Measurements from ENCODE around the gene TMPRSS13. TPM values are rescaled to one million over a fixed set of nuclear protein-coding genes. Genes with fewer than 3 reads are reported as not detected.

TMPRSS13 gene
- polyA plus RNA-seq, 3 donors = 0.17 to 2.4 (median 0.37) TPM

DNA sequence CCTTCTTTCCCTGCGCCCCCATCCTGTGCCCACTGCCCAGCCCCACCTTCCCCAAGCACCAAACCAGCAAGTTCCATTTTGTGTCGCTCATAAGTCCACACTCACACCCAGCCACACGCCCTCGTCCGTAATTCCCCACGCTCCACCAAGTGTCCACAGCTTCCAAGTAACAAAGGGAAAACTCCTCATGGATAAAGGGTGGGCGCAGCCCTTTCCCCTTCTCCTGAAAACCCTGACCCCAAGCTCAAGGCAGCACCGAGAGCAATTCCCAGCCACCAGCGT, 53.2 kb downstream of the TMPRSS13 start:
- H3K4me1 ChIP-seq (ENCODE audit: control insufficient read depth in 1 of 2, insufficient read depth in 2 of 2, low read length in 2 of 2) = peaks cover 41 to 48% of the 10 kb centered on the region in 2 donors
- H3K4me3 Mint-ChIP-seq = peak overlapping the region; percentile 78 to 95
- no peak for DNase-seq
- no peak overlapping the region for H3K27ac Mint-ChIP-seq
- peaks cover 0 to 8% of the 10 kb centered on the region in 2 donors for H3K9me3 ChIP-seq (replicated peaks in 1 of 2; ENCODE audit: control insufficient read depth in 1 of 2, insufficient read depth in 1 of 2, low read length in 2 of 2)
- 0% methylated on average over 7 of the region's 9 CpGs for WGBS (ENCODE audit: insufficient coverage)
- H3K9me3 Mint-ChIP-seq = peaks cover 0 to 10% (median 8%) of the 10 kb centered on the region in 7 donors
- peaks cover 4 to 17% of the 10 kb centered on the region in 2 donors for H3K36me3 Mint-ChIP-seq
- TF ChIP-seq, protein P1, sequence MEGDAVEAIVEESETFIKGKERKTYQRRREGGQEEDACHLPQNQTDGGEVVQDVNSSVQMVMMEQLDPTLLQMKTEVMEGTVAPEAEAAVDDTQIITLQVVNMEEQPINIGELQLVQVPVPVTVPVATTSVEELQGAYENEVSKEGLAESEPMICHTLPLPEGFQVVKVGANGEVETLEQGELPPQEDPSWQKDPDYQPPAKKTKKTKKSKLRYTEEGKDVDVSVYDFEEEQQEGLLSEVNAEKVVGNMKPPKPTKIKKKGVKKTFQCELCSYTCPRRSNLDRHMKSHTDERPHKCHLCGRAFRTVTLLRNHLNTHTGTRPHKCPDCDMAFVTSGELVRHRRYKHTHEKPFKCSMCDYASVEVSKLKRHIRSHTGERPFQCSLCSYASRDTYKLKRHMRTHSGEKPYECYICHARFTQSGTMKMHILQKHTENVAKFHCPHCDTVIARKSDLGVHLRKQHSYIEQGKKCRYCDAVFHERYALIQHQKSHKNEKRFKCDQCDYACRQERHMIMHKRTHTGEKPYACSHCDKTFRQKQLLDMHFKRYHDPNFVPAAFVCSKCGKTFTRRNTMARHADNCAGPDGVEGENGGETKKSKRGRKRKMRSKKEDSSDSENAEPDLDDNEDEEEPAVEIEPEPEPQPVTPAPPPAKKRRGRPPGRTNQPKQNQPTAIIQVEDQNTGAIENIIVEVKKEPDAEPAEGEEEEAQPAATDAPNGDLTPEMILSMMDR (IDR thresholded peaks at IDR 0.05) = no peak
- no peak overlapping the region for H3K27ac ChIP-seq (ENCODE audit: low read depth in 1 of 2, low read length in 2 of 2)
- H3K79me2 ChIP-seq (ENCODE audit: insufficient read depth, low read length) = no peaks in the 10 kb centered on the region
- peaks cover 34 to 54% of the 10 kb centered on the region in 2 donors for H3K27me3 ChIP-seq (ENCODE audit: control insufficient read depth in 2 of 2, insufficient read depth in 2 of 2, low read length in 2 of 2)
- peak overlapping the region; percentile 37 for H2AFZ ChIP-seq (ENCODE audit: insufficient read depth, low read depth, low read length, poor library complexity, severe bottlenecking)
- no peaks in the 10 kb centered on the region for H3K36me3 ChIP-seq (replicated peaks in 1 of 2; ENCODE audit: control insufficient read depth in 1 of 2, insufficient read depth in 2 of 2, low read length in 2 of 2)
- H3K4me1 Mint-ChIP-seq = peaks cover 52% of the 10 kb centered on the region
- H3K4me2 ChIP-seq (replicated peaks; ENCODE audit: extremely low read depth, low read length, poor library complexity, severe bottlenecking) = peak overlapping the region; percentile 65
- peaks cover 51 to 72% (median 53%) of the 10 kb centered on the region in 3 donors for H3K27me3 Mint-ChIP-seq (ENCODE audit: low read depth in 3 of 3)
- H3K9ac ChIP-seq (ENCODE audit: insufficient read depth, low read length, poor library complexity, severe bottlenecking) = peak overlapping the region; percentile 11
- H3K4me3 ChIP-seq (replicated peaks in 1 of 3; ENCODE audit: low read depth in 2 of 3, low read length in 3 of 3) = peak overlapping the region in 1 of 3 experiments; percentile 61
- intact Hi-C loops (cut with micrococcal nuclease) = no loop called here
- no peaks in the 10 kb centered on the region for H4K20me1 ChIP-seq (ENCODE audit: insufficient read depth, low read length)

DNA sequence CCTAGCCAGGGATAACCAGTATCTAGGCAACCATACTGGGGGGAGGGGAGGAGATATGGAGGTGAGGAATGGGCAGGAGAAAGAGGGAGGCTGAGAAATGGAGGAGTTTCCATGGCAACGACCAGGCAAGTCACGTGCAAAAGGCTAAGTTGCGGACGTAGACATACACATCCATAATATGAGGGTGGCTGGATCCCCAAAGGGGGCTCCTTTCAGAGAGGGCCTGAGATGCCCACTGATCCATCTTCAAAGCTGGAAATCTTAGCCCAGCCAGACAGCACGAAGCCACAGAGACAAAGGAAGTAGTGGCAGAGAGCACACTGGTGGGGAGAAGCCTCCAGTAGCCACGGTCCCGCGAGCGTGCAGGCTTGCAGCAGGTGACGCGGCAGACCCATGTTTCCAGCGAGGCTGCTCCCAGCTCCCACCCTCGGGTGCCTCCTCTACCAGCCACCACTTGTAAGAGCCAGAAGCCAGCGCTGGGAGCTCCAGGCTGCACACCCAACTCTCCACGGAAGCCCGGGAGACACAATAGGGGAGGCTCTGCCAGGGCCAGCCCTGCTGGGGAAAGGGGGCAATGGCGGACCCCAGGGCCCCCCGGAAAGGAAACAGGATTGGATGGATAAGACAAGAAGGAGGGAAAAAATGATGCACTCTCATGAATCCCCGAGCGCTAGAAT, 53.7 kb downstream of the TMPRSS13 start:
- Mint-ChIP-seq H3K9me3 (peaks cover 0 to 10% (median 8%) of the 10 kb centered on the region in 7 donors), H3K4me1 (peaks cover 51% of the 10 kb centered on the region), H3K27ac (peak overlapping the region in 1 of 7 donors; percentile 31), H3K4me3 (peak overlapping the region; percentile 78 to 95), H3K27me3 (ENCODE audit: low read depth in 3 of 3) (peaks cover 51 to 69% (median 51%) of the 10 kb centered on the region in 3 donors), H3K36me3 (peaks cover 4 to 17% of the 10 kb centered on the region in 2 donors)
- Histone ChIP-seq H2AFZ (ENCODE audit: insufficient read depth, low read depth, low read length, poor library complexity, severe bottlenecking) (peak overlapping the region; percentile 37), H3K9me3 (replicated peaks in 1 of 2; ENCODE audit: control insufficient read depth in 1 of 2, insufficient read depth in 1 of 2, low read length in 2 of 2) (peaks cover 0 to 8% of the 10 kb centered on the region in 2 donors), H3K9ac (ENCODE audit: insufficient read depth, low read length, poor library complexity, severe bottlenecking) (no peak overlapping the region), H4K20me1 (ENCODE audit: insufficient read depth, low read length) (no peaks in the 10 kb centered on the region), H3K4me2 (replicated peaks; ENCODE audit: extremely low read depth, low read length, poor library complexity, severe bottlenecking) (peak overlapping the region; percentile 65), H3K4me3 (replicated peaks in 1 of 3; ENCODE audit: low read depth in 2 of 3, low read length in 3 of 3) (peak overlapping the region in 1 of 3 experiments; percentile 61), H3K4me1 (ENCODE audit: control insufficient read depth in 1 of 2, insufficient read depth in 2 of 2, low read length in 2 of 2) (peaks cover 41 to 48% of the 10 kb centered on the region in 2 donors), H3K79me2 (ENCODE audit: insufficient read depth, low read length) (no peaks in the 10 kb centered on the region), H3K27ac (ENCODE audit: low read depth in 1 of 2, low read length in 2 of 2) (no peak overlapping the region), H3K36me3 (replicated peaks in 1 of 2; ENCODE audit: control insufficient read depth in 1 of 2, insufficient read depth in 2 of 2, low read length in 2 of 2) (no peaks in the 10 kb centered on the region), H3K27me3 (ENCODE audit: control insufficient read depth in 2 of 2, insufficient read depth in 2 of 2, low read length in 2 of 2) (peaks cover 34 to 54% of the 10 kb centered on the region in 2 donors)
- intact Hi-C loops (cut with micrococcal nuclease) = no loop called here
- TF ChIP-seq, protein P1 (IDR thresholded peaks at IDR 0.05) = no peak
- DNase-seq = peak; percentile 22 to 38 (median 34)
- 0% methylated on average over 10 of the region's 20 CpGs for WGBS (ENCODE audit: insufficient coverage)
